HG03095 (cell line): ENCODE measurements around the gene EIF1AX.
"Not testable (repeated sequence)": the region's sequence is repeated elsewhere in the genome, so short reads cannot be mapped to it uniquely, and the experiment has no call there.

ENCODE experiments used
- ATAC-seq: cut with Tn5 transposase; IDR thresholded peaks from one replicate; pipeline ENCODE4 v1.9.1; 2021; ENCODE audit warnings: moderate library complexity; ENCODE audit not compliant: unreplicated experiment

Gene EIF1AX

GRCh38 chrX:20127440-20127839 lies 14.2 kb downstream of the EIF1AX start:
- not testable (repeated sequence) for ATAC-seq

- ATAC-seq = not testable (repeated sequence)
Observed at GRCh38 chrX:20126833-20127232, 14.8 kb downstream of the EIF1AX start.

GRCh38 chrX:20124964-20125363 lies 16.7 kb downstream of the EIF1AX start:
- no peak for ATAC-seq

GRCh38 chrX:20118065-20118824 lies 23.4 kb downstream of the EIF1AX start:
- no peak for ATAC-seq

- ATAC-seq = no peak
Observed at GRCh38 chrX:20116577-20117240, 24.9 kb downstream of the EIF1AX start, which contains the start of gene MAP7D2. Gene MAP7D2 (minus strand): TSS chrX:20116907. CDS start chrX:20116879, 28 bp downstream.

DNA sequence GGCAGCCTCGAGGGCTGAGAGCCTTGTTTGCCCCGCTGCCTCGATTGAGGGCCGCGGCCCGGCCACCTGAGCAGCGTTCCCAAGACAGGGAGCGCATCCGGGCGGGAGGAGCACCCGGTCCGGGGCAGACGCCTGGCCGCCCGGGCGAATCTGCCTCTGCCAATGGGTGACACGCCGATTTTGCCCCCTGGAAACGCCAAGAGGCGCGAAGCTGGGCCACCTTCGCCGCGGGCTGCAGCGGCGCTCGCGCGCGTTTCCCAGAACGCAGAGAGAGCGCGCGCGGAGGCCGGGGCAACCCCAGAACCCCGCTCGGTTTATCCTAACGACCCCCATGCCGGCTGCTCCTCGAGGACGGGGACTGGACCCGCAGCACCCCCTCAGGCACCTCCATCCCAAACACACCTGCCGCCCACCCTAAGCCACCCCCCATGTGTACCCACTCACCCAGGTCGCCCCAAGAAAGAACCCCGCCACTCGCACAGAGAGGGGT lies 25.5 kb downstream of the EIF1AX start:
- no peak for ATAC-seq

DNA sequence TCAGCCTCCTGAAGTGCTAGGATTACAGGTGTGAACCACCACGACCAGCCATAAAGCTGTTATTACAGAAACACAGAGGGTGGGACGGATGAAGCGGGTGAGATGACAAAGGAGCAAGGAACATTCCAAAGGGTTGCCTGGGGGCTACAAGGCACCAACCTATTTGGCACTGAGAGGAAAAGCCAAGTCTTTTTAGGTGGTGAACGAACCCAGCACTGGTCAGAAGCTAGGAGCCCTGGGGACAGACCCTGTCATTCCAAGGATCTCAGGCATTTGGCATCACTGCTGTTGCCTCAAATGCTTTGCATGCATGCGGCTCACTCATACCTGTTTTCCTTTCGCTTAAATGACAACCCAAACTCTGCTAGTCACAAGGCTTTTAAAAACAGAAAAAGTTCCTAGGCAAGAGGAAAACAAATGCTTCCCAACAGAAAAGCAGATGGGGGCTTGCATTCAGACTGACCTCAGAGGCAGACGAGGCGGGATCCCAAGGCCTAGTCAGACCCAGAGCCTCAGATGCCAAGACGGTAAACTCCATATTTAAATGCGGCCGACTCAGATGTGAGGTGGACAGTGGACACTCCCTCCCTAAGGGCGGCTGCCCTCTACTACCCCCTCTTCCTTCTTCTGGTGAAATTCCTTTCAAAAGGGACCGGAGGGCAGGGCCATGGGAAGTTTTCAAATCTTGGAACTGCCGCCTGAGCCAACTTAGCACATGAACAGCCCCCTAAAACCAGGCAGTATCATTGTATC lies 29.4 kb downstream of the EIF1AX start:
- ATAC-seq = no peak

DNA sequence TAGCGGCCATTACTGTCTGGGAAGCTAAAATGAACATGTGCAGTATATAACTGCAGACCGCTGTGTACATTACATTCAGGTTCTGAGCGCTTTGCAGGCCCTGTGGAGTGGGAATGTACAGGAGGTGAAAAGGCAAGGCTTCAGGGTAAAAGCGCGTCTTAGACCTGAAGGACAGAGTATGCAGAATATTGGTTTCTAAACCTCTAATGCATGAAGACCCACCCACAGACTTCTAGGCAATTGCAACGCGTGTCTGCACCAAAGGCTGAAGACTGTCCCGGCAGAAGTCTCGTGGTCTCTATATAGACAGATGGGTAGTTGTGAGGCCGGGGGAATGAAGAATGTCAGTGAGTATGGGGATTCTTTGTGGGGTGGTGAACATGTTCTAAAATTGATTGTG lies 30.4 kb downstream of the EIF1AX start:
- ATAC-seq = no peak

DNA sequence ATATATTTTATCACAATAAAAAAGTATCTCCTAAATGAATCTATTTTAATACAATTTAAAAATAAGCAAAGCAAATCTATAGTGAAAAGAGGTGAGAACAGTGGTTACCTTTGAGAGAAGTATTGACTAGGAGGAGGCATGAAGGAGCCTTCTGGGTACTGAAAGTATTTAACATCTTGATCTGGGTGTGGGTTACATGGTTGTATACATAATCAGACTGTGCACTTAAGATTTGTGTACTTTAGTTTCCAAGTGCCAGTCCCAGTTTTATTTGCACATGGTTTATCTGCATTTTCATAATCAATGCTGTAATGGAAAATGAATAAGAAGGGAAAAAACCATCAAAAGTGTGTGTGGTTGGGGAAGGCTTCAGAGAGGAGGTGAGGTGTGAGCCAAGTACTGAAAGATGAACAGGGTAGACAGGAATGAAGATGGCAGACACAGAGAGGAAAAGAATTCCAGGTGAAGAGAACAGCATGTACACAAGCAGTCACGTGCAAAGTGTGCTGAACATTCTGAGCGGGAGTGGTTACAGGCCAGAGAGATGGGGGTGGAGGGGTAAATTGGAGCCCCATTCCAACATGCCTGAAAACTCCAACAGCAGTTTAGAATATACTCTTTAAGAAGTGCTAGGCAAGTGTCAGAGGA lies 39.6 kb downstream of the EIF1AX start:
- ATAC-seq = no peak

DNA sequence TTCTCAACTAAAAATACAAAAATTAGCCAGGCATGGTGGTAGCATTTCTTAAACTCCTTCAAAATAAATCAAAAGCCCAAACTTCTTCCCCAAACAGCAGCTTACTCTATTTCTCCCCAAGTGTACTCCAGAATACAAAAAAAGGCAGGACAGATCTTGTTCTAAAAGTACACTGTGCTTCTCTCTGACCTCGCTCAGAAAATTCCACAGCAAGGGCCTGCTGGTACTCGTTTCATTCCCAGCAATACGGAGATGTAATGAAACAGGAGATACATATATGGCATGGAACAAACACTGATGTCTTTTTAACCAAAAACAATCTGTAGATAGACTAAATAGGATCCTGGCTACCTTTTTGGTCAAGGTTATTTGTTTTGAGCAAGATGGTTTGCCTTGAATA lies 50.1 kb downstream of the EIF1AX start:
- no peak for ATAC-seq

GRCh38 chrX:20089845-20090244 lies 51.8 kb downstream of the EIF1AX start:
- no peak for ATAC-seq

- ATAC-seq = no peak
Observed at GRCh38 chrX:20080277-20080676, 61.4 kb downstream of the EIF1AX start.
